A673 (cell line): ENCODE data around the gene R3HDM4.

Experiments used
- EZH2 ChIP-seq: fragments of 200-600 bp; sonication (generic); IDR thresholded peaks from 2 replicates; pipeline ENCODE4 v1.6.1; 2017; ENCODE audit warnings: borderline replicate concordance, low read depth, mild to moderate bottlenecking, mixed read lengths, antibody characterized with exemption, low read length; ENCODE audit not compliant: poor library complexity, severe bottlenecking
- TF ChIP-seq, protein P1 (sequence below): fragments of 300-800, 200-600 bp; sonication (generic); conservative IDR thresholded peaks from 2 replicates; pipeline ENCODE4 v1.5.1; 2017; ENCODE audit warnings: low read depth, mild to moderate bottlenecking, antibody characterized with exemption, low read length, moderate library complexity, mixed read lengths

DNA sequence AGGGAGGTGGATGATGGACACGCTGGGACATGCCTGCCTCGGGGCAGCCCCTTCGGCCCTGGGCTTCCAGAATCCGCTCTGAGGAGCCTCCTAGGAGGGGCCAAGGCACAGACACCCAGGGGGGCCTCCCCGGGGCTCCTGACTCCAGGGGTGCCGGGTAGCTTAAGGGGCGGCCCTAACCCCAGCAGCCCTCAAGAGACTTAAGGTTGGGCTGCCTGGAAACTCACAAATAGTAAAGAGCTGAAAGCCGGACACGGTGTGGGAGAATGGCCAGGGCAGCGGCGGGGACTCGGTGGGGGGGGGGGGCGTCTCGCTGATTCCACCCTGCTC lies 20.5 kb upstream of the R3HDM4 start:
- TF ChIP-seq, protein P1, sequence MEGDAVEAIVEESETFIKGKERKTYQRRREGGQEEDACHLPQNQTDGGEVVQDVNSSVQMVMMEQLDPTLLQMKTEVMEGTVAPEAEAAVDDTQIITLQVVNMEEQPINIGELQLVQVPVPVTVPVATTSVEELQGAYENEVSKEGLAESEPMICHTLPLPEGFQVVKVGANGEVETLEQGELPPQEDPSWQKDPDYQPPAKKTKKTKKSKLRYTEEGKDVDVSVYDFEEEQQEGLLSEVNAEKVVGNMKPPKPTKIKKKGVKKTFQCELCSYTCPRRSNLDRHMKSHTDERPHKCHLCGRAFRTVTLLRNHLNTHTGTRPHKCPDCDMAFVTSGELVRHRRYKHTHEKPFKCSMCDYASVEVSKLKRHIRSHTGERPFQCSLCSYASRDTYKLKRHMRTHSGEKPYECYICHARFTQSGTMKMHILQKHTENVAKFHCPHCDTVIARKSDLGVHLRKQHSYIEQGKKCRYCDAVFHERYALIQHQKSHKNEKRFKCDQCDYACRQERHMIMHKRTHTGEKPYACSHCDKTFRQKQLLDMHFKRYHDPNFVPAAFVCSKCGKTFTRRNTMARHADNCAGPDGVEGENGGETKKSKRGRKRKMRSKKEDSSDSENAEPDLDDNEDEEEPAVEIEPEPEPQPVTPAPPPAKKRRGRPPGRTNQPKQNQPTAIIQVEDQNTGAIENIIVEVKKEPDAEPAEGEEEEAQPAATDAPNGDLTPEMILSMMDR: no peak
- TF ChIP-seq EZH2: no peak
